ENCODE results near the gene PSMA6. TPM values are rescaled to one million over a fixed set of nuclear protein-coding genes. Genes with fewer than 3 reads are reported as not detected.
A peak's percentile ranks its signal among the peaks of the same experiment; 100 is the strongest.

The PSMA6 gene
- total and polyA plus RNA-seq, 2 of the 13 experiments (the other 11 are each of a cell fraction or from before 2014, with no cell fraction given), result 525 to 1,109 TPM

- TF ChIP-seq E2F1 (CRISPR knock-in tag; IDR thresholded peaks at IDR 0.05) (no peak; the same call in 1 of the 2 replicates), NPAS2 (CRISPR knock-in tag; IDR thresholded peaks at IDR 0.05; ENCODE audit: borderline replicate concordance) (no peak), ZNF280B (CRISPR knock-in tag; IDR thresholded peaks at IDR 0.05; ENCODE audit: borderline replicate concordance) (no peak), ZNF570 (CRISPR knock-in tag; IDR thresholded peaks at IDR 0.05; ENCODE audit: borderline replicate concordance) (no peak), ZNF691 (CRISPR knock-in tag; IDR thresholded peaks at IDR 0.05; ENCODE audit: borderline replicate concordance, low read depth) (peak; percentile 93; the same call in 1 of the 2 replicates), U2AF2 (IDR thresholded peaks at IDR 0.05; ENCODE audit: low read depth, low read length) (no peak), DNMT3B (CRISPR knock-in tag; conservative IDR thresholded peaks at IDR 0.05) (no peak), ETV6 (CRISPR knock-in tag; conservative IDR thresholded peaks at IDR 0.05) (0 out of 2 replicates have a peak, but pooled peaks have one; percentile 40), XRCC5 (optimal IDR thresholded peaks at IDR 0.05; ENCODE audit: low read length) (peak; percentile 83), SP140L (CRISPR knock-in tag; IDR thresholded peaks at IDR 0.05; ENCODE audit: borderline replicate concordance) (no peak; the same call in 1 of the 2 replicates), ZNF329 (CRISPR knock-in tag; IDR thresholded peaks at IDR 0.05; ENCODE audit: low read depth) (no peak), PLSCR1 (CRISPR knock-in tag; IDR thresholded peaks at IDR 0.05; ENCODE audit: borderline replicate concordance) (no peak), SMAD9 (CRISPR knock-in tag; IDR thresholded peaks at IDR 0.05) (peak; percentile 88), CREBL2 (CRISPR knock-in tag; IDR thresholded peaks at IDR 0.05; ENCODE audit: borderline replicate concordance) (no peak), LRRFIP1 (CRISPR knock-in tag; conservative IDR thresholded peaks at IDR 0.05) (0 out of 2 replicates have a peak, but pooled peaks have one; percentile 77), HNF4G (IDR thresholded peaks at IDR 0.05; ENCODE audit: borderline replicate concordance, low read depth, low read length) (peak; percentile 25; the same call in 1 of the 2 replicates), HNF4G (CRISPR knock-in tag; IDR thresholded peaks at IDR 0.05; ENCODE audit: borderline replicate concordance, low read depth) (no peak), PRMT3 (CRISPR knock-in tag; IDR thresholded peaks at IDR 0.05; ENCODE audit: borderline replicate concordance, low read depth) (no peak), TOPORS (CRISPR knock-in tag; IDR thresholded peaks at IDR 0.05) (peak; percentile 85; the same call in 1 of the 2 replicates), HIVEP1 (CRISPR knock-in tag; IDR thresholded peaks at IDR 0.05) (no peak; the same call in 1 of the 2 replicates)
Measured at GRCh38 chr14:35333797-35334743, 41.9 kb downstream of the PSMA6 start (continued).
